Right lobe of liver (tissue), 6 donors: ENCODE data around the gene PRMT6. TPM values are rescaled to one million over a fixed set of nuclear protein-coding genes. Genes with fewer than 3 reads are reported as not detected.
"Not testable (repeated sequence)": the region's sequence is repeated elsewhere in the genome, so short reads cannot be mapped to it uniquely, and the experiment has no call there.

Experiments used
- ATAC-seq, 4 donors: fragments of 200-7000 bp; cut with Tn5 transposase; one replicate each; pipeline ENCODE4 v1.9.1; 2020; ENCODE audit warnings: mild to moderate bottlenecking in 4 of 4, moderate library complexity in 4 of 4
- DNase-seq, 3 donors: peaks; one replicate each; pipeline ENCODE4 v3.0.0-alpha.2; 2020
- H3K27ac ChIP-seq, 3 donors: fragments of 200-600 bp; one replicate each; pipeline ENCODE4 v1.8.0; 2022
- H3K27me3 ChIP-seq, 2 donors: fragments of 200-600 bp; one replicate each; pipeline ENCODE4 v1.8.0; 2022
- H3K36me3 ChIP-seq, 4 donors: fragments of 200-600 bp; sonication (generic) in 1 of 4; one replicate each; pipeline versions ENCODE4 v1.5.1 to v1.8.0; 2017 to 2022; ENCODE audit warnings: control low read depth in 1 of 4
- H3K4me1 ChIP-seq, 4 donors: fragments of 200-600 bp; sonication (generic) in 1 of 4; one replicate each; pipeline versions ENCODE4 v1.5.1 to v1.8.0; 2017 to 2022; ENCODE audit warnings: control low read depth in 1 of 4
- H3K4me3 ChIP-seq, 3 donors: fragments of 200-600 bp; one replicate each; pipeline ENCODE4 v1.8.0; 2022
- H3K9me3 ChIP-seq, 4 donors: fragments of 200-600 bp; sonication (generic) in 1 of 4; one replicate each; pipeline versions ENCODE4 v1.5.1 to v1.8.0; 2017 to 2022; ENCODE audit warnings: control low read depth in 1 of 4
- POLR2A ChIP-seq: fragments of 450-650 bp; IDR thresholded peaks from one replicate; pipeline ENCODE4 v1.6.1; 2017; ENCODE audit warnings: antibody characterized with exemption, mild to moderate bottlenecking
- WGBS: methylation state at CpG from one replicate; pipeline ENCODE4 v1.1.6; 2018; ENCODE audit warnings: low coverage, low lambda C conversion rate; ENCODE audit not compliant: insufficient coverage; ENCODE audit errors: missing lambda C conversion rate; 5-methylcytosine and 5-hydroxymethylcytosine counted together
- intact Hi-C, 2 donors: fragments of 100-400 bp; cut with DNase I; formaldehyde crosslinking; loops; one replicate each; pipeline versions ENCODE4 v1.11.2 to v1.14.1; 2022
- total RNA-seq, 6 experiments: library from RNA; depleted of rRNA in 2 of 6; stranded (reverse); fragments of >200 nt in 2 of 6; fragmentation: NEBNext Ultra II Directional in 3 of 6; extraction: Animal tissue kit (Norgen Biotek cat#: 25700) in 3 of 6; gene quantifications; one replicate each; pipeline versions ENCODE4 v1.1.0 to v1.2.4, GENCODE V29; 2016 to 2023
- TF ChIP-seq, protein P1 (sequence below), 4 donors: fragments of 200-600 bp in 3 of 4; fragments of 450-650 bp in 1 of 4; IDR thresholded peaks; one replicate each; pipeline versions ENCODE4 v1.5.1 to v1.8.0; 2016 to 2022; ENCODE audit warnings: antibody characterized with exemption in 4 of 4, mild to moderate bottlenecking in 2 of 4
- donor health status: DM: no; HTN: yes; CAD: no.
- donor health status: DM: no; HTN: no; CAD: no.
- donor health status: DM: no; HTN: no; CAD: no.
- donor health status: DM: no; HTN: yes; CAD: no.
- donor health status: DM: no; HTN: yes; CAD: no.

Gene PRMT6
- total RNA-seq, 6 experiments from 2014 or later = 0.97 to 12.7 (median 5.4) TPM

DNA sequence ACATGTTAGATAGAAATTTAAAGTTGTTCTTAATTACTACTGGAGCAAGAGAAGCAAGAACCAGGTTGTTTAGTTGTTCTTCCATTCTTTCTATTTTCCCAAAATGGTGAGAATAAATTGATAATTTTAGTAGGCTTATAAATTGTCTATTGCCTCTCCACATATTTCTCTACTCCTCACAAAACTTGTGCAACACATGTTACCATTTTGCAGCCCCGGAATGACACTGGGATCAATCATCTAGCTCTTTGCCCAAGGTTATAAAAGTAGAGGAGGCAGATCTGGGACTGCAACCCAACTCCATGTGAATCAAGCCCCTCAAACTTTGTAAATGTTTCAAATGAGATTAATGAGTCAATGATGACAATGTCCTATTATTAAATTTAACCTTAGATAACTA lies 34.9 kb downstream of the PRMT6 start:
- Histone ChIP-seq H3K36me3 (no peaks in the 10 kb centered on the region), H3K9me3 (no peaks in the 10 kb centered on the region), H3K4me3 (no peak overlapping the region), H3K4me1 (no peaks in the 10 kb centered on the region), H3K27ac (no peak overlapping the region), H3K27me3 (no peaks in the 10 kb centered on the region)
- ATAC-seq (no peak), DNase-seq (no peak)
- 70% methylated on average over 1 of the region's 1 CpG for WGBS
- intact Hi-C loops = no loop called here
- no peak for TF ChIP-seq POLR2A
- TF ChIP-seq, protein P1, sequence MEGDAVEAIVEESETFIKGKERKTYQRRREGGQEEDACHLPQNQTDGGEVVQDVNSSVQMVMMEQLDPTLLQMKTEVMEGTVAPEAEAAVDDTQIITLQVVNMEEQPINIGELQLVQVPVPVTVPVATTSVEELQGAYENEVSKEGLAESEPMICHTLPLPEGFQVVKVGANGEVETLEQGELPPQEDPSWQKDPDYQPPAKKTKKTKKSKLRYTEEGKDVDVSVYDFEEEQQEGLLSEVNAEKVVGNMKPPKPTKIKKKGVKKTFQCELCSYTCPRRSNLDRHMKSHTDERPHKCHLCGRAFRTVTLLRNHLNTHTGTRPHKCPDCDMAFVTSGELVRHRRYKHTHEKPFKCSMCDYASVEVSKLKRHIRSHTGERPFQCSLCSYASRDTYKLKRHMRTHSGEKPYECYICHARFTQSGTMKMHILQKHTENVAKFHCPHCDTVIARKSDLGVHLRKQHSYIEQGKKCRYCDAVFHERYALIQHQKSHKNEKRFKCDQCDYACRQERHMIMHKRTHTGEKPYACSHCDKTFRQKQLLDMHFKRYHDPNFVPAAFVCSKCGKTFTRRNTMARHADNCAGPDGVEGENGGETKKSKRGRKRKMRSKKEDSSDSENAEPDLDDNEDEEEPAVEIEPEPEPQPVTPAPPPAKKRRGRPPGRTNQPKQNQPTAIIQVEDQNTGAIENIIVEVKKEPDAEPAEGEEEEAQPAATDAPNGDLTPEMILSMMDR (IDR thresholded peaks at IDR 0.05) = no peak

DNA sequence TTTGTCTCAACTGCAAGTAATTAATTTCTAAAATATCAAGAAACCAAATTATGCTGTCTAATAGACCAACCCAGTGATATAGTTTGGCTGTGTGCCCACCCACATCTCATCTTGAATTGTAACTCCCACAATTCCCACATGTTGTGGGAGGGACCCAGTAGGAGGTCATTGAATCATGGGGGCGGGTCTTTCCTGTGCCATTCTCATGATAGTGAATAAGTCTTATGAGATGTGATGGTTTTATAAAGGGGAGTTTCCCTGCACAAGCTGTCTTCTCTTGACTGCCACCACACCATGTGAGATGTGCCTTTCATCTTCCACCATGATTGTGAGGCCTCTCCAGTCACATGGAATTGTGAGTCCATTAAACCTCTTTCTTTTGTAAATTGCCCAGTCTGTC lies 36.9 kb downstream of the PRMT6 start:
- WGBS = 55% methylated on average over 1 of the region's 1 CpG

DNA sequence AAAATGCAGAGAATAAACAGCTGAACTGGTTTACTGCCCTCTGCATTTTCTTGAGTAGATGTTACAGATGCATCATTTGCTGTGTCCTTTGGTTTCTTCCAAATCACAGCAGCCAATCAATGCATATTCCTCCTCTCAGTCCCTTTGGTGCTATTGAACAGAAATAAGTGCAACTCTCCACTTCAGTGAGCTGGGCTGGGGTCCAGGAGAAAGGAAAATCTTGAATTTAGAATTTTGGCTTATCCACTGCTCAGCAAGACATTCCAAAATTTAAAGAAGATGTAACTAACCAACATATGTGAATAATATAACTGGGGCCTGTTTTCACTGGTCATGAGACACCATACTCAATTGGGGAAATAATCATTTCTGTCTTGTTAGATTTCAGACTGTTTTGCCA lies 39.2 kb downstream of the PRMT6 start:
- ATAC-seq (no peak), DNase-seq (no peak)
- Histone ChIP-seq H3K36me3 (no peaks in the 10 kb centered on the region), H3K27ac (no peak overlapping the region), H3K9me3 (no peaks in the 10 kb centered on the region), H3K4me3 (no peak overlapping the region), H3K4me1 (no peaks in the 10 kb centered on the region), H3K27me3 (no peaks in the 10 kb centered on the region)
- intact Hi-C loops = no loop called here
- no peak for TF ChIP-seq POLR2A
- TF ChIP-seq, protein P1 (IDR thresholded peaks at IDR 0.05) = no peak

More for the DNA sequence above, 36.9 kb downstream of the PRMT6 start:
- H3K4me3 ChIP-seq, H3K4me1 ChIP-seq, ATAC-seq, H3K27me3 ChIP-seq, H3K9me3 ChIP-seq, intact Hi-C loops, H3K27ac ChIP-seq, DNase-seq, H3K36me3 ChIP-seq: not testable (repeated sequence)

DNA sequence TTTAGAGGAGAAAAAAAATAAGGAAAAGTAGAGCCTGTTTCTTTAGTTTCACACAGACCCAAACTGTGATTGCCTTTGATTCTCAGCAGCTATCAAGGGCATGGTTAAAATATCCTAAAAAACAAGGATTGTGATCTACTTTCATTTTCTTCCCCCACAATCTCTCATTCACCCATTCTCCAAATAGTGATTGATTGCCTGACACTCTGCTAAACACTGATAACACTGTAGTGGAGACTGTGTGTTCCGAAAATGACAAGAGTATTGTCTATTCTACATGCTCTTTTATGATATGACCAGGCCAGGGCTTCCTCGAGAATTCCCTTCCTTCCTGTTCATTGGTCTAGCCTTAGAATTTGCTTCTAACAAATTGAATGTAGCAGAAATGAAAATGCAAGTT lies 40.2 kb downstream of the PRMT6 start:
- TF ChIP-seq, protein P1 (IDR thresholded peaks at IDR 0.05) = no peak
- no peak for TF ChIP-seq POLR2A
- Histone ChIP-seq H3K36me3 (no peaks in the 10 kb centered on the region), H3K9me3 (no peaks in the 10 kb centered on the region), H3K4me3 (no peak overlapping the region), H3K4me1 (no peaks in the 10 kb centered on the region), H3K27ac (no peak overlapping the region), H3K27me3 (no peaks in the 10 kb centered on the region)
- WGBS = 13% methylated on average over 2 of the region's 2 CpGs
- intact Hi-C loops = no loop called here
- DNase-seq (no peak), ATAC-seq (no peak)

DNA sequence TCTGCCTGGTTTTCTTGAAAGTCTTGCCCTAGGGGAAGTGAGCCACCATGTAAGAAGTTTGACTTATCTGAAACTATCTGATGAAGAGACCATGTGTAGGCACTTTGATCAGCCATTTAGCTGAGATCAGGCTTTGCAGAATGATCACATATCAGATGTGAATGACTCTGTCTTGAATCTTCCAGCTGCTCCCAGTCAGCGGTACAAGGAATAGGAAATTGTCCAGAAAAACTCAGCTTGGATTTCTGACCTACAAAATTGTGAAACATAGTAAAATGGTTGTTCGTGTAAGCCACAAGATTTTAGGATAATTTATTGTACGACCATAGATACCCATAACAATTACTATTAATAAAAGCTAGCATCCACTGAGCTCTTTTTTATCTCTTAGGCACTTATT lies 42.5 kb downstream of the PRMT6 start:
- ATAC-seq (no peak), DNase-seq (no peak)
- Histone ChIP-seq H3K4me3 (no peak overlapping the region), H3K36me3 (no peaks in the 10 kb centered on the region), H3K27me3 (no peaks in the 10 kb centered on the region), H3K9me3 (no peaks in the 10 kb centered on the region), H3K27ac (no peak overlapping the region), H3K4me1 (no peaks in the 10 kb centered on the region)
- 54% methylated on average over 3 of the region's 3 CpGs for WGBS
- TF ChIP-seq POLR2A = no peak
- TF ChIP-seq, protein P1 (IDR thresholded peaks at IDR 0.05) = no peak
- intact Hi-C loops = no loop called here
